Left ventricle myocardium inferior (tissue), 1 donor: ENCODE measurements around the gene PEX14. TPM values are rescaled to one million over a fixed set of nuclear protein-coding genes. Genes with fewer than 3 reads are reported as not detected.

Experiments used
- DNase-seq: peaks from one replicate; pipeline ENCODE4 v3.0.0-alpha.2; 2020
- H3K27ac ChIP-seq: fragments of 200-600 bp; replicated peaks from 2 replicates; pipeline ENCODE4 v1.8.0; 2021
- H3K27me3 ChIP-seq: fragments of 200-600 bp; 2 replicates; pipeline ENCODE4 v1.8.0; 2021; ENCODE audit warnings: low read depth
- H3K36me3 ChIP-seq: fragments of 200-600 bp; 2 replicates; pipeline ENCODE4 v1.8.0; 2021
- H3K4me1 ChIP-seq: fragments of 200-600 bp; 2 replicates; pipeline ENCODE4 v1.8.0; 2021
- H3K4me3 ChIP-seq: fragments of 200-600 bp; 2 replicates; pipeline ENCODE4 v1.8.0; 2021; ENCODE audit warnings: mild to moderate bottlenecking, moderate library complexity
- H3K9me3 ChIP-seq: fragments of 200-600 bp; replicated peaks from 2 replicates; pipeline ENCODE4 v1.8.0; 2021
- CTCF ChIP-seq: fragments of 200-600 bp; IDR thresholded peaks from 2 replicates; pipeline ENCODE4 v1.8.0; 2021; ENCODE audit warnings: antibody characterized with exemption, mild to moderate bottlenecking, borderline replicate concordance
- intact Hi-C: fragments of 100-400 bp; cut with micrococcal nuclease; formaldehyde crosslinking; loops from one replicate; pipeline ENCODE4 v1.11.0; 2022
- total RNA-seq: library from RNA; stranded (reverse); fragmentation: NEBNext Ultra II Directional; extraction: Animal tissue kit (Norgen Biotek cat#: 25700); gene quantifications from one replicate; pipeline ENCODE4 v1.2.1, GENCODE V29; 2021
- donor health status: DM: no; HTN: yes; CAD: no; lungs with severe emphysema.

PEX14 gene
- total RNA-seq, 1 donor from 2014 or later: 20.8 TPM

- intact Hi-C loops: no loop called here
- Histone ChIP-seq H3K4me3 (no peak overlapping the region), H3K27me3 (no peaks in the 10 kb centered on the region), H3K9me3 (peaks cover 8% of the 10 kb centered on the region), H3K4me1 (no peaks in the 10 kb centered on the region), H3K27ac (no peak overlapping the region), H3K36me3 (no peaks in the 10 kb centered on the region)
- no peak for TF ChIP-seq CTCF
- DNase-seq: no peak
Observed at GRCh38 chr1:10586125-10586524, 111.4 kb downstream of the PEX14 start.

- Histone ChIP-seq H3K36me3 (no peaks in the 10 kb centered on the region), H3K9me3 (peaks cover 8% of the 10 kb centered on the region), H3K4me3 (no peak overlapping the region), H3K27ac (no peak overlapping the region), H3K4me1 (peaks cover 19% of the 10 kb centered on the region), H3K27me3 (no peaks in the 10 kb centered on the region)
- intact Hi-C loops: no loop called here
- TF ChIP-seq CTCF: no peak
- no peak for DNase-seq
Observed at GRCh38 chr1:10588640-10589039, 113.9 kb downstream of the PEX14 start.

- peaks cover 23% of the 10 kb centered on the region for H3K4me1 ChIP-seq
- DNase-seq: no peak
- intact Hi-C loops: no loop called here
- no peaks in the 10 kb centered on the region for H3K27me3 ChIP-seq
- TF ChIP-seq CTCF: no peak
- peaks cover 8% of the 10 kb centered on the region for H3K9me3 ChIP-seq
- no peak overlapping the region for H3K4me3 ChIP-seq
- no peaks in the 10 kb centered on the region for H3K36me3 ChIP-seq
- no peak overlapping the region for H3K27ac ChIP-seq
Observed at GRCh38 chr1:10589074-10589473, 114.3 kb downstream of the PEX14 start.

- intact Hi-C loops: no loop called here
- Histone ChIP-seq H3K9me3 (no peaks in the 10 kb centered on the region), H3K27ac (no peak overlapping the region), H3K4me1 (peaks cover 42% of the 10 kb centered on the region), H3K27me3 (no peaks in the 10 kb centered on the region), H3K36me3 (no peaks in the 10 kb centered on the region), H3K4me3 (no peak overlapping the region)
- TF ChIP-seq CTCF: no peak
- no peak for DNase-seq
Observed at GRCh38 chr1:10591010-10591409, 116.3 kb downstream of the PEX14 start.

GRCh38 chr1:10592373-10592772 is 117.6 kb downstream of the PEX14 start:
- DNase-seq: no peak
- intact Hi-C loops: no loop called here
- H3K4me1 ChIP-seq: peaks cover 54% of the 10 kb centered on the region
- H3K9me3 ChIP-seq: no peaks in the 10 kb centered on the region
- no peaks in the 10 kb centered on the region for H3K36me3 ChIP-seq
- H3K4me3 ChIP-seq: no peak overlapping the region
- H3K27me3 ChIP-seq: no peaks in the 10 kb centered on the region
- no peak for TF ChIP-seq CTCF
- no peak overlapping the region for H3K27ac ChIP-seq

- DNase-seq: no peak
- Histone ChIP-seq H3K4me1 (peaks cover 63% of the 10 kb centered on the region), H3K36me3 (no peaks in the 10 kb centered on the region), H3K27ac (peak overlapping the region; percentile 41), H3K27me3 (no peaks in the 10 kb centered on the region), H3K4me3 (no peak overlapping the region), H3K9me3 (no peaks in the 10 kb centered on the region)
- intact Hi-C loops: no loop called here
- no peak for TF ChIP-seq CTCF
Observed at GRCh38 chr1:10593750-10594149, 119.0 kb downstream of the PEX14 start.
